HG03460 (cell line): ENCODE data around the gene LRCOL1.
"Not testable (repeated sequence)": the region's sequence is repeated elsewhere in the genome, so short reads cannot be mapped to it uniquely, and the experiment has no call there.

Experiments used
- ATAC-seq: cut with Tn5 transposase; IDR thresholded peaks from one replicate; pipeline ENCODE4 v1.9.1; 2021; ENCODE audit not compliant: unreplicated experiment

Gene LRCOL1

DNA sequence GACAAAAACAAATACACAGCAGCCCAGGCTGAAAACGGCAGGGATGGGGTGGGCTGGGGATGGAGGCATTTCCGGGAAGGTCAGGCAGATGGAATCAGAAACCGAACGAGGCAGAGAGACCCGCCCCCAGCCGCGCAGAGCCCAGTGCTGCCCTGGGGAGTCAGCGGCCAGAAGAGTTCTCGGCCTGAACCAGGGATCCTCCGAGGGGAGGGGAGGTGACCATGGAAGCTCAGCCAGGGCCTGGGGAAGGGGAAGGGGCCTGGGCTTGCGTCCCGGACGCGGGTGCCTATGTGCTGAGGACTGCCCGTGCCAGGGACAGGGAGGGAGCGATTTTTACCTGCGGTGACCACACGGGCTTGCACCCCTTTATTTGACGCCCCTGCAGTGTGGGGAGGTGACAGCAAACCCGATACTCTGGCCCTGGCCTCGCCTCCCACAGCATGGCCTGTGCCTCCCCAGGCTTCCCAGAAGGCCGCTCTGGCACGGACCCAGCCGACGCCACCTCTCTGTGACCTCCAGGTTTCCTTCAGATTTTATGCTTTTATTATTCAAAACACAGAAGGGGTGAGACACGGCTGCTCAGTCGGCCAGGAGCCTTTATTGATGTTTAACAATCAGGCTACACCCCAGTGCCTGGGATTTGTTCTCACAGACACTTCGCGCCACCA lies 7.7 kb downstream of the LRCOL1 start:
- no peak for ATAC-seq

DNA sequence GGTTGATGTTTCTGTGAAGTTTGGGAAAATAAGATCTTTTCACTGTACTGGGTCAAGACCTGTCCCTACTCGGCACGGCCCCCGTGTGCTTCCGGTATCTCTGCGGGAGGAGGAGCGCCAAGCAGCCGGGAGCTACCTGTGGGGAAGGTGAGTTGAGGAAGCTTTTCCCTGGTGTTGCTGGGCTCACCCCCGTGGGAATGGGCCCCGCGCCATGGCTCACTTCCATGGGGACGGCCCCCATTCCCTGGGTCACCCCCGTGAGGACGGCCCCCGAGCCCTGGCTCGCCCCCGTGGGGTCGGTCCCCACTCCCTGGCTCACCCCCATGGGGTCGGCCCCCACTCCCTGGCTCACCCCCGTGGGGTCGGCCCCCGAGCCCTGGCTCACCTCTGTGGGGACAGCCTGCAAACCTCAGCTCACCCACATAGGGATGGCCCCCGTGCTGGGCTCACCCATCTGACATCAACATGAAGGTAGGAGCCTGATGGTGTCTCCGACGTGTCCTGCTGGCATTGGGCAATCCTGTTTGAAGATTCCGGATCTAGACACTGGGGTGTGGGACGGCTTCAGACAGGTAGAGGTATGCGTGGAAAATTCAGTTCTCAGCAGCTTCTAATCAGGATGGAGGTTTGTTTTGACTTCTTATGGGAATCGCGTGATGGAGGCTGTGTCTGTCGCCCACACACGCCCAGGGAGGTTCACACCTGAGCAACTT lies 9.1 kb downstream of the LRCOL1 start:
- ATAC-seq: no peak

DNA sequence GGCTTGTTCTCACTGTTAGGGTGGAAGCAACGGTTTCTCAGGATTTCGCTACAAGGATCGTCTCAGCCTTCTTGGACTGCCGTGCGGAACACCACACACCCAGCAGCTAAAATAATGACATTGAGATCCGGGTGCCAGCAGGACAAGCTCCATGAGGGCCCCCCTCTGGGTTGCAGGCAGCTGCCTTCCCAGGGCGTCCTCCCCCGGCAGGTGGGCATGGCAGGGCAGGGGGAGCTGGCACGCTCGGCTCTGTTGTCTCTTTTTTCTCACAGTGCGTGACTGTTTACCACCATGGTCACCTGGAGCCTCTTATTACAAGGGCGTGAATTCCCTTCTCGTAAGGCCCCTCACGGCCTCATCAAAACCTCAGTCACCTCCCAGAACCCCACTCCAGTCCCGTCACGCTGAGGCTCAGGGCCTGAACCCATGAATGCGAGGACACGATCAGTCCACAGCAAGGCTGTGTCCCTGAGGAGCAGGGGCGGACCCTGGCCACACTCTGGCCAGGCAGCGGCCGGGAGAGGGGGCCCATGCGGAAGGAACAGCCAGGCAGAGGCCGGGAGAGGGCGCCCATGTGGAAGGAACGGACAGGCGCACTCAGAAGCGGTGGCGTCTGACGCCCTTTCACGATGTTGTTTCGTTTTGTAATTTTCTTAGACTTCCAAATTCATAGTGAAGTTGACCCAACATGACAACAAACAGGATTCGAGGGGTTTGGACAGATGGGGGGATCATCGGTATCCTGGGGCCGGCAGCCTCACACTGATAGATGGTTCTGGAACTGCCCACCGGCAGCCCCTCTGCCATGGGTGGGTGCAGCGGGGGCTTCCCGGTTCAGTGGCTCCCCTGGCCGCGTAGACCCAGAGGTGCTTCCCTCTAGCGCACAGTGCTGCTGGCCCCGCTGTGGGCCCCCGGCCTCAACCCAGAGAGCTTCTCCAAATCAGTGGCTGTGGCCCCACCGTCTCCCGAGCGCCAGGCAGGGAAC lies 10.0 kb downstream of the LRCOL1 start:
- no peak for ATAC-seq

DNA sequence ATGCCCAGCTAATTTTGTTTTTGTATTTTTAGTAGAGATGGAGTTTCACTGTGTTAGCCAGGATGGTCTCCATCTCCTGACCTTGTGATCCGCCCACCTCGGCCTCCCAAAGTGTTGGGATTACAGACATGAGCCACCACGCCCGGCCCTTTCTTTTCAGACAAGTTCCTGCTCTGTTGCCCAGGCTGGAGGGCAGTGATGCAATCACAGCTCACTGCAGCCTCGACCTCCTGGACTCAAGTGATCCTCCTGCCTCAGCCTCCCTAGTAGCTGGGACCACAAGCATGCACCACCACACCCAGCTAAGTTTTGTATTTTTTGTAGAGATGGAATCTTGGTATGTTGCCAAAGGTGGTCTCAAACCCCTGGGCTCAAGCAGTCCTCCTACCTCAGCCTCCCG lies 10.9 kb downstream of the LRCOL1 start:
- not testable (repeated sequence) for ATAC-seq

DNA sequence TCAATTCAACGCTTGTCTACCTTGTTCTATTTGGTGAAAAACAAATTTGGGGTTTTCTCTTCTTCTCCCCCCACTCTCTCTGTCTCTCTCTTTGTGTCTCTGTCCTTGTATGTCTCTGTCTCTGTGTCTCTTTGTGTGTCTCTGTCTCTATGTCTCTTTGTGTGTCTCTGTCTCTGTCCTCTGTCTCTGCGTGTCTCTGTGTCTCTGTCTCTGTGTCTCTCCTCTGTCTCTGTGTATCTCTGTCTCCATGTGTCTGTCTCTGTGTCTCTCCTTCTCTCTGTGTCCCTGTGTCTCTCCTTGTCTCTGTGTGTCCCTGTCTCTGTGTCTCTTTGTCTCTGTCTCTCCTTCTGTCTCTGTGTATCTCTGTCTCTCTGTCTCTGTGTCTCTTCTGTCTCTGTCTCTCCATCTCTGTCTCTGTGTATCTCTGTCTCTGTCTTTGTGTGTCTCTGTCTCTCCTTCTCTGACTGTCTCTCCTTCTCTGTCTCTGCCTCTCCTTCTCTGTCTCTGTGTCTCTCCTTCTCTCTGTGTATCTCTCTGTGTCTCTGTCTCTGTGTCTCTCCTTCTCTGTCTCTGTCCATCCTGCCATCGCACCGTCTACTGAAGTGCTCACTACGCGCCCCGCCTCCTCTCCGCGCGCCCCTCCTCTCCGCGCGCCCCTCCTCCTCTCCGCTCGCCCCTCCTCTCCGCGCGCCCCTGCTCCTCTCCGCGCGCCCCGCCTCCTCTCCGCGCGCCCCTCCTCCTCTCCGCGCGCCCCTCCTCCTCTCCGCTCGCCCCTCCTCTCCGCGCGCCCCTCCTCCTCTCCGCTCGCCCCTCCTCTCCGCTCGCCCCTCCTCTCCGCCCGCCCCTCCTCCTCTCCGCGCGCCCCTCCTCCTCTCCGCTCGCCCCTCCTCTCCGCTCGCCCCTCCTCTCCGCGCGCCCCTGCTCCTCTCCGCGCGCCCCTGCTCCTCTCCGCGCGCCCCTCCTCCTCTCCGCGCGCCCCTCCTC lies 12.8 kb downstream of the LRCOL1 start:
- no peak for ATAC-seq

DNA sequence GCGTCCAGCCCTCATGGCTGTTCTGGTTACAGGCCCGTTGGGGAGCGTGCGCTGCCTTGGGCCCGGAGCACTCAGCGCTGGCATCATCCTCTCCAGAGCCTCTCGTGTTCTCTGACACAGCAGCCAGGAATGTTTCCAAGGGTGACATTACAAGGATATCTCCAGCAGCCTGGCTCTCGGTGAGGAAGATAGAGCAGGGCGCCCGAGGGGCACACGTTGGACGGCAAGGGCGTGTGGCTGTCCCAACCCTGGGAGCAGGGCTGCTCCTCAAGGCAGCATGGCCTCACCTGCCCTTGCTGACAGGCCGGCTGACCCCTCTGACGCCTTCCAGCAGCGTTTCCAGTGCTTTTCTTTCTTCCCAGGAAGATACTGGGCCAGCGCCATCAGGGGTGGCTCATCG lies 14.4 kb downstream of the LRCOL1 start:
- no peak for ATAC-seq

DNA sequence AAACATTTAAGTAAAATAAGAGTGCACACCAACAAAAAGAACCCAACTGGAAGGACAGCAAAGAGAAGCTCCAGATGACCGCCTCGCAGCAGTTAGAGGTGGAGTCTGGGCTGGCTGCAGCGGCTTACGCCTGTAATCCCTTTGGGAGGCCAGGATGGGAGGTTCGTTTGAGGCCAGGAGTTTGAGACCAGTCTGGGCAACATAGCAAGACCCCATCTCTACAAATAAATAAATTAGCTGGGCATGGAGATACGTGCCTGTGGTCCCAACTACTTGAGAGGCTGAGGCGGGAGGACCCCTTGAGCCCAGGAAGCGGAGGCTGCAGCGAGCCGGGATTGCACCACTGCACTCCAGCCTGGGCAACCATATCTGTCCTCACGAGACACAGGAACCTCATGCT lies 15.2 kb downstream of the LRCOL1 start:
- ATAC-seq: no peak

DNA sequence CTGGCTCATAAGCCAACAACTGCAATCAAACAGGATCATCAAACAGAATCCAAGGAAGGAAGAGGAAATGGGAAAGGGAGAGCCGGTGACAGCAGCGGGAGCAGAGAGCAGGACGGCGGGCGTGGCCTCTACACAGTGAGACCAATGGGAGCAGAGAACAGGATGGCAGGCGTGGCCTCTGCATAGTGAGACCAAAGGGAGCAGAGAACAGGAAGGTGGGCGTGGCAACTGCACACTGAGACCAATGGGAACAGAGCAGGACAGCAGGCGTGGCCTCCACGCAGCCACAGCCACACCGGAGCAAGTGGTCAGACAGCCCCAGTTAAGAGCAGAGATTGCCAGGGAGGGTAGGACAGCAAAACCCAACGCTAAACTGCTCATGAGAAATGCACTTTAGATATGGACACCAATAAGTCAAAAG lies 16.4 kb downstream of the LRCOL1 start:
- ATAC-seq: no peak

DNA sequence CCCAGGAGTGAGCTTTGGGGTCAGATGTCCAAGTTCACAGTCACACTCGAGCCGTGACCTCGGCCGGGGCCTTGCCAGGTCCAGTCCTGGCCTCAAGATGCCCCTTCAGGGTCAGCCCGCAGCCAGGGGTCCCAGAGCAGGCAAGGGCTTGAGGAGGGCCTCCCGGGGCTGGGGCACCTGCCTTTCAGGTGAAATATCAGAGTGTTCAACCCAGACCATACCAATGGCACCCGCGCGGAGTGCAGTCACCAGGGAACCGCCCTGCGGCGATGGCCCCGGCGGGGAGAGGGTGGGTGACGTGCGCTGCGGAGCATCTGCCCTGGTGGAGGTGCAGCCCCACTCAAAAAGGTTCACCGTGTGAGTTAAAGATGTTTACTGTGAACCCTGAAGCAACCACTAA lies 16.9 kb downstream of the LRCOL1 start:
- no peak for ATAC-seq

DNA sequence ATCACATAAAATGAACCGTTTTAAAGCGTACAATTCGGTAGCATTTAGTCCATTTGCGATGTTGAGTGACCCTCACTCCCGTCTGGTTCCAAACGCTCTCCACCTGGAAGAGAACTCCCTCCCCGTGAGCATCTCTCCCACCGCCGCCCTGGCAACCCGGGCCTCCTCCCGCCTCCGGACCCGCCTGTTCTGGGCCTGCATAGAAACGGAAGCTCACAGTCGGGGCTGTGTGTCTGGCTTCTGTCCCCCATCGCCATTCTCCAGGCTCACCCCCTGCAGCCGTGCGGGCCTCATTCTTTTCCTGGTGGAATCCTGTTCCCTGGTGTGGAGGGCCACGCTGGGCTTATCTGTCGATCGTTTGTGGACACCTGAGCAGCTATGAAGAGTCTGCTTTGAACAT lies 17.3 kb downstream of the LRCOL1 start:
- ATAC-seq: no peak

DNA sequence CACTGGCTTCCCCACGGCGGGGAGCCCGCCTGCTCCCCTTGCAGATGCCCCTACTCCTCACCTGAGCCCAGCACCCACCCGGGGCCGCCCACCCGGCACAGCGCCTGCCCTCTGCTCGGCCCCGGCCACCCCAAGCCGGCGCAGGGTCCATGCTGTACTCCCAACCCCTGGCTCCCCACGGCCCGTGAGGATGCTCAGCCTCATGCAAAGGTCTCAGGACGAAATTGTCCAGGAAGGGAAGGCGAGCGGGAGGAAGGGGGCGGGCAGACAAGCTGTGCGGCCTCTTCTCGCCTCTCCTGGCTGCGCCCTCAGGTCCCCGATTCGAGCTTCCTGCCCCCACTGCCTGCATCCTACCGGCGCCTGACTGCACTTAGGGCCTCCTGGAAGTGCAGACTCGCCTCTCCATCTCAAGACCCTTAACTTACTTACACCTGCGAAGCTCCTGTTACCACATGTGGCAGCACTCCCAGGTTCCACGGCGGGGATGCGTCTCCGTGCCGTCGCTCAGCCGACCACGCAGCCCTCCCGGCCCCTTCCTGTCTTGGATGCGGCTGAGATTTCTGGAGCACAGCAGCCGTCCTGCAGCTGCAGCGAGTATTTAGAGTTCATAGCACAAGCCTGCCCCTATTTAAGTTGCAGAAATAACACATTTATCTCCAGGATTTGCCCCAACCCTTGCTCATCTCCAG lies 18.0 kb downstream of the LRCOL1 start:
- ATAC-seq: no peak

DNA sequence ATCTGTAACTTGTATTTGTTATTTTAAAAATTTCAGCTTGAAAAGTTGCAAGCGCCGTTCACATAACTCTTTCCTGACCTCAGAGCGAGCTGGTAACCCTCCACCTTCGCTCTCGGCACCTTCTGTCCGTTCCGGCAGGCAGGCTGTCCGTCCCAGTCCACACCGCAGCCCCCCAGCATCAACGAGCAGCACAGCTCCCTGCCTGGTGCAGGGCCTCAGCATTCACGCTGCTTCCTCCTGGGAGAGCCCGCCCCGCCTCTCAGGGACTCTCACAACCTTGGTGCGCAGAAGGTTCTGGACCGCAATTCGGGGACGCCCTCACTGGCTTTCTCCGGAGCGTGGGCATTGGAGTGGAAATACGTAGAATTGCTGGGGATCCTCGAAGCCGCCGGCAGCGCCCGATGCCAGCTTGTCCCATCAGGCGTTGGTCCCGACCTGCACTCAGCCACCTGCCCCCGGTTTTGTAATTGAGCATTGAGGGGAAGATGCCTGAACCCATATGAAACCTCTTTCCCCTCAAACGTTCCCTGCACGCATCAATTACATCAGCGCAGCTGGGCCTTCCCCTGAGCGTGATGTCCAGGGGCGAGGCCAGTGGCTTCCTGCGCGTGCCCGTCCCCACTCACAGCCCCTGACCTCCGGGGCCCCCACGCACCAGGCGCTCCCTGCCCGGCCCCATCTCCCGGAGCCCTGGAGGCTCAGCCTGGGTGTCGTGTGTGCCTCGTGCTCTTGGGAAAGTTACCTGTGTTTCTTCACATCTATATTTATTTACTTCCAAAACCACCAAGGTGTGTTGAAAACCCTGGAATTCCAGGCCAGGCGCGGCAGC lies 19.1 kb downstream of the LRCOL1 start:
- no peak for ATAC-seq

DNA sequence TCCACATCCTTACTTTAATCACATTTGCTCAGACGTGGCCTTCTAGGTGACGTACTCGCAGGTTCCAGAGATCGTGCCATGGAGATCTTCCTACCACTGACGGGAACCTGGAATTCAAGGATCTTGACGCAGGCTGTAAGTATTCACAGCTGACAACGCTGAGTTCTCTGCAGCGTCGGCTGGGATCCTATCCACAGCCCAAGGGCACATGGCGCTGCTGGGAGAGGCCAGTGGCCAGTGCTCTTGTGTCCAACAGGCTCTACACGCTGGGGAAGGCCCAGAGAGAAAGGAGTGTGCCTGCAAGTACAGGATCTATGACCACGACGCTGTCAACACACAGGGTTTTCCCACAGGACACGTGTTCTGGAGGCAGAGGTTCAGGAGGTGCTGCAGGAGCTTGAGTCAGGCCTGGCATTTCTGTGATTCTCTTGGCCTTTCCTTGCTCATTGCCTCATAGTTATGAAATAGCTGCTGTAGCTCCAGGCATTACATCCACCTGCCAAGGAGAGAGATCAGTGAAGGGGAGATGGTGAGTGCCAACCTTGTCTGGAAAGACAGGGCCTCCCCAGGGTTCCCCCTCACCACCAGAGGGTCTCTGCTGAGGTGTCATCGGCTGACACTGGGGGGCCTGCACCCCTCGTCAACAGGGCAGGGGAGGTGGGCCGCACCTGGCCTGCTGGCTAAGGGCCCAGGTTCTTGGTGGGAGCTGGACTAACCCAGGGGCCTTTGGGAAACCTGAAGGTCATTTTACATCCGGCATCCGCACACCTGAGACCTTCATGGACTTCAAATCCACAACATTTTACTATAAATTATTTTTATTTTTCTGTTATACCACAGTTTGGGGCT lies 21.3 kb downstream of the LRCOL1 start:
- ATAC-seq: no peak

DNA sequence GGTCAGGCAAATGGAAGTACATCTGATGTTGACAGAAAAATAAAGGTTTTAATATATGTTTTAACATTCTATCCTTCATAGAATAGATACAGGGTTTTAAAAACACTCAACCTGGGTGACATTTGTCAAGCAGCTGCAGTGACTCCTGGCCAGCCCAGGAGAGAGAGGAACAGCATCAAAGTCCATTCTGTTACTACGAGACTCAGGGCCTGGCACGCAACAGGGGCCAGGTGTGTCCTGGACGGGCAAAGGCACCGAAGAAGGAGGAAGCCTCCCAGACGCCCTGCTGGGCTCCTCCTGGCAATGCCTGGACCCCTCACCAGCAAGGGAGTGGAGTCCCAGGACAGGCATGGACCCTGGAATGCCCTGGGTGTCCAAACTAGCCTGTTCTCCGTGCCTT lies 22.1 kb downstream of the LRCOL1 start:
- no peak for ATAC-seq

DNA sequence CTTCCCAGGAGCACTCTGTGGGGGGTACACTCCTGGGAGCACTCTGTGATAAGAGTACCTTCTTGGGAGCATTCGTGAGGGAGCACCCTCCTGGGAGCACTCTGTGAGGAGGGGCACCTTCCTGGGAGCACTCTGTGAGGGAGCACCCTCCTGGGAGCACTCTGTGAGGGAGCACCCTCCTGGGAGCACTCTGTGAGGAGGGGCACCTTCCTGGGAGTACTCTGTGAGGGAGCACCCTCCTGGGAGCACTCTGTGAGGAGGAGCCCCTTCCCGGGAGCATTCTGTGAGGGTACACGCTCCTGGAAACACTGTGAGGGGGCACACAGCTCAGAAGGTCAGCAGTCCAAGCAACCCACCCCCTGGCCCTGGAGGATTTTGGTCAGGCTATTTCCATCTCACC lies 22.6 kb downstream of the LRCOL1 start:
- no peak for ATAC-seq

DNA sequence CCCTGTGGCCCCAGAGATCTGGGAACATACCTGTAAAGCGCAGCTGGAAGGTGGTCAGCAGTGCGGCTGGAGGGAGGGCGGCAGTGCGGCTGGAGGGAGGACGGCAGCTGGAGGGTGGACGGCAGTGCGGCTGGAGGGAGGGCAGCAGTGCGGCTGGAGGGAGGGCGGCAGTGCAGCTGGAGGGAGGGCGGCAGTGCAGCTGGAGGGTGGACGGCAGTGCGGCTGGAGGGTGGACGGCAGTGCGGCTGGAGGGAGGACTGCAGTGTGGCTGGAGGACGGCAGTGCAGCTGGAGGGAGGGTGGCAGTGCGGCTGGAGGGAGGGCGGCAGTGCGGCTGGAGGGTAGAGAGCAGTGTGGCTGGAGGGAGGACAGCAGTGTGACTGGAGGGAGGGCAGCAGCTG lies 23.5 kb downstream of the LRCOL1 start:
- ATAC-seq: no peak

DNA sequence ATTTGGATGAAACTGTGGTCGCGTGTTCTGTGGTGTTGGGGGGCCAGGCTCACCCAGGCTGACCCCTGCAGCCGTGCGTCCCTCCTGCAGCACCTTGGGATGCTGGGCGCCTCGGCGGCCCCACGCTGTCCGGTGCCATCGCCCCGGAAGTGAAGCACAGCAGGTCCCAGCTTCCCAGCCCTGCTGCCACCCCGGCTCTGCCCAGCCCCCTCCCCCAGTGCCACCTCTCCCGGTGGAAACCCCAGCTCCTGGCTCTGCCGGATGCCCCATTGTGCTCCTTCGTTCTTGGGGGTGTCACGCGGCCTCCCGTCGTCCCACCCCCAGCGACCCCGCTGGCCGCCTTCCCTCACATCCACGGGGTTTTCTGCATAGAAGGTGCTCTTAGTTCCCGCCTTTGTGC lies 25.2 kb downstream of the LRCOL1 start:
- ATAC-seq: no peak

DNA sequence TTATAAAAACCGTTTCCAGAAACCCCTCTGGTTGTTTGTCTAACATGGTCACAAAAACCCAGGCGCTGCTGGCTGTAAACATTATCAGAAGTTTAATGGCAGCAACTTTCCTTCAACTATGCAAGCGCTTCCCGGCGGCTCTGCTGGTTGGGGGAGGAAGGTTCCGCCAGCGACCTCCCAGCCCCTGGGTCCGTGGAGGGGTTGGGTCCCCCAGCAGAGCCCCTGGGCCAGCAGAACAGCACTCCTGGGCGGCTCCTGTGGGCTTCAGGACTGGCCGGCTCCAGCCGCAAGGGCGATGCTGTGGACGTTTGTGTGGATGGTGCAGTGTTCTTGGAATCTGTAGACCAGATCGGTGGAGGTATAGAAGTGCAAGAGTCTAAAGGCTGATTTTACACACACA lies 26.0 kb downstream of the LRCOL1 start:
- ATAC-seq: no peak
